Activated CD8-positive, alpha-beta memory T cell treated with anti-CD3 and anti-CD28 coated beads, Interleukin-2, amount 50 U/mL, for 1 hour (primary cell): ENCODE results near the gene RNF43.
"Not testable (repeated sequence)": the region's sequence is repeated elsewhere in the genome, so short reads cannot be mapped to it uniquely, and the experiment has no call there.

Source experiments
- DNase-seq: peaks from one replicate; pipeline ENCODE4 v3.0.0-alpha.2; 2020; ENCODE audit errors: extremely low read depth

The RNF43 gene

DNA sequence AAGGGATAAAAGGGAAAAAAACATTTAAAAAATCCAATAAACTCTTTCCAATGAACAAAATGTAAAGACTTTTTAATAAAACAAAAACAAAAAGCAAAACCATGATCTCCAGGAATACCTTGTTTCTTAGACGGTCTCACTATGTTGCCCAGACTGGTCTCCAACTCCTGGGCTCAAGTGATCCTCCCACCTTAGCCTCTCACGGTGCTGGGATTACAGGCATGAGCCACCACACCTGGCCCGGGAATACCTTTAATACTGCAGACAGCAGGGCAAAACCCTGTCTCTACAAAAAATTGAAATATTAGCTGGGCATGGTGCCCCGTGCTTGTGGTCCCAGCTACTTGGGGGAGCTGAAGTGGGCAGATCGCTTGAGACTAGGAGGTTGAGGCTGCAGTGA lies 7.9 kb downstream of the RNF43 start:
- DNase-seq: no peak

DNA sequence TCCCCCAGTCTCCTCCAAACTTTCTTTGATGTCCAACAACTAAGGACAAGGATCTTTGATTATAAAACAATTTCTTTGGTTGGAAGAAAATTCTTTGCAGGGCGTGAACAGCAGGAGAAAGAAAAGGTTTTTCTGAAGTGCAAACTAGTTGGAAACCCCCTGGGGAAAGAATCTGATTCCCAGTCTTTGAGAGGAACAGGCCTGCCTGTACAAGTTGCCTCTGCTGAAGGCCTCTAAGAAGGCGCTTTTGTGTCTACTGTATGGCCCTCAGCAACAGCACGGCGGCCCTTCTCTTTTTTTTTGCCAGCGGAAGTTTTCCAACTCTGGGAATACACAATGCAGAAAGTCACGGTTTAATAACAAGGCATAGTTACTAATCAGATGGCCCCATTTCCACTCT lies 14.0 kb downstream of the RNF43 start:
- no peak for DNase-seq

DNA sequence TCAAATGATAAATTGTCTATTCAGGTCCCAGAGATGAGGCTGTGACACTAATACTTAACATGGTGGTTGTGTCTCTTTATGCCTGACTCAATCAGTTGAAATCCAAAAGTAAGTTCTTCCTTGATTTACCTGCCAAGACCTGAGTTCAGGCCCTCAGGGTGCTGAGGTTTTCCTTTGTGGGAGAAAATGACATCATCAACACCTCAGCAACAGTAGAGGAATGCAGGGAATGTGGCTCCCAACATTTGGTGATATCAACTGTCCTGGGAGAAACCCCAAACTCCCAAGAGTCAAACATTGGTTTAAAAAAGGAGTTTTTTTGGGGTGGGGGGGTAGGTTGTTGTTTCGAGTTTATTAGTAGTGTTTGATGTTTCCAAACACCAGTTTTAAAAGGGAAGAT lies 14.7 kb downstream of the RNF43 start:
- DNase-seq: no peak

DNA sequence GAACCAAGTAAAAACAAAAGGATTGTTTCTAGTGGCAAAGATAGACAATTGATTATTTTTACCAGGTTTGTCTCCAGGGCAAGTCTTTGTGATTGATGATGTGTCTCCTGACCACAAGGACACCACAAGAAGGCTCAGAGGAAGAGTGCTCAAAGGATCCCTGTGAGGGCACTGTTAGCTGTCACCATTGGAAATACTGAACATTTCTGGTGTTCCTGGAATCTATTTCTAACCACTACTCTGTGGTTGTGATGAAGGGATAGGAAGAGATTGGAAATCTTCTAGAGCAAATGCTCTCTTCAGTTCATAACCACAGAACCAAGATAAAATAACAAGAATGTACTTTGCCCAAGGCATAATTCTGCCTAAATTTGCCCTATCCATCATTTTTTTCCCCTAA lies 15.3 kb downstream of the RNF43 start:
- DNase-seq: no peak

DNA sequence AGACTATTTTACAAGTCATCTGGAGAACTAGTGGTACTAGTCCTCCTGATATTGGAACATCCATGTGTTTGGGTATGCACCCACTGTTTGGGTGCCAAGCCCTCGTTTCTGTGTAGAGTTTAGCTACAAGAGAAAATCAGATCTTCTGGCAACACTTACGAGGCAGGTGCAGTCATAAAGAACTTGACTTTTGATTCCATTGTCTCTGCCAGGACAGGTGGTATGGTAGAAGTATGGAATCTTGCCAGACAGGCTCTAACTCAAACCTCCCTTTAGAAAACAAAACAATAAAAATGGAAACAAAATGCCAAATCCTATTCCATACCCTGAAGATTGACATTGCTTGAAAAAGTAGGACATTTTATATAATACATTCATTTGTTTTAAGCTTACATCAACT lies 16.0 kb downstream of the RNF43 start:
- DNase-seq: no peak

DNA sequence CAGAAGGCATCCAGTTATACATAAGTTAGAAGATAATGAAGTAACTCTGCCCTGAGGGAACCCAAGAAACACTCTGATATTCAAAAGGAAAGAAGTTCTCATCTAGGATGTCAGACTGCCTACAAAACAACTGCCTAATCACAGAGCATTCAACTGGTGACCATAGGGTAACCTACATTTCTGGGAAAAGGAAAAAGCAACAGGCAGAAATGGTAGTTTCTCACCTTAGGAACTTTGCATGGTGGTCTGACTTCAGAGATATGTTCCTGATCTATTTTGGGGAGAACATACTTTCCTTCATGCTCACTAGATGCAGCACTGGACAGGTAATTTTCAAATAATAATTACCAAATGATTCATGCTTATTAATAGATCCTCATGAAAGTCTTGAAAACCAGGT lies 16.5 kb downstream of the RNF43 start:
- DNase-seq: no peak

DNA sequence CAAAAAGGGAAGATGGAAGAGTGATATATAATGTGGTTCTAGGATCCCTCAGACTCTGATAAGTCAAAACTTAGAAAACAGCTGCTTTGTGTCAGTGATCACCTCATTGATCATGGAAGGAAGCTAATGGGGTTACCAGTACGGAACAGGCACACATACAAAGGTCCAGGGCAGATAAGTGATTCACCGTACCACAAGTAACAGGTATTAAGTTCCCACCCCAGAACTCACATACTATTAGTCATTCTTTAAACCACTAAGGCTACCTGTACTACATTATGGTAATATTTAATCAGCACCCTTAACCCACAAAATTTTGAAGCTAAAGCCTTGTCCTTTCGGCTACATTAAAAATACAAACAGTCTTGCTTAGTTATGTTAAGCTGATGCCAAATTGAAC lies 17.4 kb downstream of the RNF43 start:
- DNase-seq: no peak

DNA sequence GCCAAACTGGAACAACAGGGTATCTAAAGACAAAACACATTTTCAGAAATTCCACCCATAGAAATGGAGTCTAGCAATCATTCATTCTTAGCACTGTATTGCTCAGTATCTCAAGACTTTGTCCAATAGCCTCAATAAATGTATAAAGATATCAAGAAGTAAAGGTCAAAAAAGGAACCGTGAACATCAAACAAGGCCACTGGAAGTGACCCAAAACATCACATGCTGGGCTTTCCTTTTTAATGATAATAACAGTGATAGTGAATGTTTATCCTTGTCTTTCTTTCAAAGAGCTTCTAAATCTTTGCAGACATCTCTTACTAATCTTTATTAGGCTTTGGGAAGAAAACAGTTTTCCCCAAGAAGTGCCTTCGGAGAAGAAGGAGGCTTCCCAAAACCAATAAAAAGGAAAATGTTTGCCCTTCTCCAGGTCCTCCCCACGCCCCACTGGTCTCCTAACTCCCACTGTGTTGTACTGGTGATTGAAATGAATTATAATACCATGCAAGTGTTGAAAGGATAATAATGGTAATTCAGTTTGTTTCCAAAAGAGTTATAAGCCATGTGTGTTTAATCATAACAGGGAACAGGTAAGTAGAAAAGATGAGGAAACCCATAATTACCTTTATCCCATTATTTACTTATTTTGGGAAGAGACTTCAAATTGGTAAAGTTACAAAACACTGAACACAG lies 18.6 kb downstream of the RNF43 start:
- no peak for DNase-seq

DNA sequence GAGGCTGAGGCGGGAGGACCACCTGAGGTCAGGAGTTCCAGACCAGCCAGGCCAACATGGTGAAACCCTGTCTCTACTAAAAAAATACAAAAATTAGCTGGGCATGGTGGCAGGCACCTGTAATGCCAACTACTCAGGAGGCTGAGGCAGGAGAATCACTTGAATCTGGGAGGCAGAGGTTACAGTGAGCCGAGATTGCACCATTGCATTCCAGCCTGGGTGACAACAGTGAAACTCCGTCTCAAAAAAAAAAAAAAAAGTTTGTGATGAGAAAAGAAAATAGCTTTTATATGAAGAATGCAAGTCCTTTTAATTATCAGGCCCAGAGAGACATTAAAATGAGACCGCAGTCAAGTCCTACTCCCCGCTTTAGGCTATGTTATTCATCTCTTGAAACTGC lies 19.9 kb downstream of the RNF43 start:
- not testable (repeated sequence) for DNase-seq

DNA sequence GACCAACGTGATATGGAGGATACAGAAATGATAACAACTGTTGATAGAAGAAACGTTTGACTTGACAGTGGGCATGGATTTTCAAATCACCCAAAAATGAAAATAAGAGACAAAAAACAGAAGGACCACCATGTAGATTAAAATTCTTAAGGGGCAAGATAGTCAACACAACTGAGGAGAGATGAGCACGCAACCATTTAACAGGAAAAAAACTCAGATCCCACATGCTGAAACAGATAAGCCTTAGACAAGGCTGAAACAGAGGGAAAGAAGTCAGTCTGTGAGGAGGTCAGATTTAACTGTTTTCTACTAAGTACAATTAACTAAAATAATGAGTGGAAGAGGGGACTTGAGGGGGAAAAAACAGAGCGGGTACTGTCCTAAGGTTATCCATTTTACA lies 21.2 kb downstream of the RNF43 start:
- no peak for DNase-seq

DNA sequence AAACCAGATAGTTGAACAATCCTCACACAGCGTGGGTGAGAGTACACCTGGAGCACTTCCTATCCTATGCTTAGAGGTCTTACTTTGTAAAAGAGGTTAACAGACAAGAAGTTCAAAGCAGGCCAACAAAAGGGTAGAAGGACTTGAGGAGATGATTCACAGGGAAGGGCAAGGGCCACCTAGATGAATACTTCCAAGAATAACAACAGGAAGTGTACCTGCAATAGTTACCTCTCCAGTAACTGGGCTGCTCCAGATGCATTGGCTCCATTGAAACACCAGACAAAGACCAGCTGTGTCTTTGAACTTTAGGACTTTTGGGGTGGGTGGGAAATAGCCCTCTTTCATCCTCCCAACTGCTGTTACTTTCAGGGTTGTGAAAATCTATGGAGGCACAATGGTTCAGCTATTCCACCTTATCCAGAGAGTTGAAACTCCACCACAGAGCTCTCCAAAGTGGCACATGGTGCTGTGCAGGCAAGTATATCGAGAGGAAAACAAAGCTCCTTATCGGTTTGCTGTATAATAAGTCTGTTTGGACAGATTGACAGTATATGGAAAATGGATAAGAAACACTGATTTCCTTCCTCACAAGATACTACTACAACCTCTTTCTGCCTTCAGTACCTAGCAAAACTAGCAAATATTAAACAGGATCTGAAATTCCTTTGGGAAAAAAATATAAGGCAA lies 22.7 kb downstream of the RNF43 start:
- DNase-seq: no peak

DNA sequence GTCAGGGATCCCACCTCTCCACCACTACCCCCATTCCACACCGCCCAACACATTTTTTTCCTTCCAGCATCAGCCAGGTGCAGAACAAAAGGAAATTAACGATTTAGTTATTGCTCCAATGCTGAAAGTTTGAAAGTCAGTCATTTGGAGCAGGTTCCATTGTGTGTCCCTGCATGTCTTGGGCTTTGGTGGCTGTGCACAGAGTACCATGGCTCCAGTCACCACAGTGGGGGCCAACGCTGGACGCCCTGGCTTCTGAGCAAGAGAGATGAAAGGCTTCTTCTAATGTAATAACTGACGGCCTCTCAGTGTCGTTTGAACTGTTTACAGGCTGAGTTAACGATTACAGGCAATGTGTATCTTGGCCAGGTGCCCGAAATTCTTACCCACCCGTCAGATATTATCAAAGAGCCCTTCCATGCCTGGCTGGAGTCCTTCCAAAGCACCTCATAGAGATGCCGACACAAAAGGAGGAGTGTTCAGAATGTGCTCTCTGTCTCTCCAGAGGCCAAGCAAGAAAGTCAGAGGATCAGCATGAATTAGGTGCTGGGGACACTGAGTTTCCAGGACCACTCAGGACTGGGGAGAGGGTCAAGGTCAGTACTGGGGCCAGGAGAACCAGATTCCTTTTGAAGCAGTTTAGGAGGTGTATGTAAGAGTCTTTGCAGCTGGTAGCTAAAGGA lies 25.9 kb downstream of the RNF43 start:
- DNase-seq: no peak

DNA sequence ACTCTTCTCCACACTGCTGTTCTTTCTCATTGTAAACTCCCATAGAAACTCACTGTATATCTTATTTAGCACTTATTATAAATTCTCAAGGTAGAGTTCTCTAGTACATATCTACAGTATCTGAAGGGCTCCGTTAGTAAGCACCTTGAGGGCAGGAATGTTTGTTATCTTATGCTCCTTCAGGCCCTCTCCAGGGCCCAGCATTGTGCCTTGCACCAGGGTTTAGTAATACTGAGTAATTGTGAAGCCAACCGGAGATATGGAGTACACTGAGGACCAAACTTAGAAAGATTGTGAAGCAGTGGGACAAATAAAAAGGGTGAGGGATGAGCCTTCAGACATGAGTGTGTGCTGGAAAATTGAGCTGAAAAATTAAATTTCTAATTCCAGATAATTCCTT lies 26.4 kb downstream of the RNF43 start:
- DNase-seq: no peak

DNA sequence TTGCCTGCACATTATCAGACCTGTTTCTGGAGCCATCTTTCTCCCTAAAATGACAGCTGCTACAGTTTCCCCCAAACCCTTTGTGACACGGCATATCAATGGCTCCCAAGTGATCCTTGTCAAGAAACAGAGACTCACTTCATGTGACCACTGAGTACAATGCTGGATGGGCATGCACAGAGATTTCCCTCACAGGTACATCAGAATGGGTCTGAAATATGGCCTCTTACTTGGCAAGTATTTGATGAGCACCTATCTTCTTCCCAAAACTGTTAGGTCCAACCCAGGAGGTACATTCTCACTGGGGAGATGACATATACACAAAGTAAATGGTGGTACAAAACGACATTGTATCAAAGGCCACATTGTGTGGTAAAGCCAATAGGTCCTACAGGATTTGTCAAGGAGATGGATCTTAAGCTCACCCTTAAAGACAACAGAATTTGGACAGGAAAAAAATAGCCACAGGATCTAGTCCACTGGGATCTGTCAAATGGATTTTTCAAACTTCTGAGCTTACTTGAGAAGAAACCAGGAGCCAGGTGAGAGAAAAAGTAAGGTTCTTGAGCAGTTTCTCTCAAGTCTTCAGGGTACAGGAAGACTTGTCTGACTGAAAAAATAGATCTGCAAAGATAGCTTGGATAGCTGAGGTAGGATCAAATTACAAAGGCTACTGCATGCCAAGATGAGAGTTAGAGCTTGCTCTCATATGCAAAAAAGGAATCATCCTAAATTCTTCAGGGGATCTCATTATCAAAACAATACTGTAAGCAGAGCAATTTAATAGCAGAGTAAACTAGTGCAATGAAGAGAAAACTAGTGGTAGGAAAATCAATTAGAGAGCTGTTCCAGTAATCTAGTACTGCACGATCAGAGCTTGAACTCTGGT lies 28.8 kb downstream of the RNF43 start:
- no peak for DNase-seq

DNA sequence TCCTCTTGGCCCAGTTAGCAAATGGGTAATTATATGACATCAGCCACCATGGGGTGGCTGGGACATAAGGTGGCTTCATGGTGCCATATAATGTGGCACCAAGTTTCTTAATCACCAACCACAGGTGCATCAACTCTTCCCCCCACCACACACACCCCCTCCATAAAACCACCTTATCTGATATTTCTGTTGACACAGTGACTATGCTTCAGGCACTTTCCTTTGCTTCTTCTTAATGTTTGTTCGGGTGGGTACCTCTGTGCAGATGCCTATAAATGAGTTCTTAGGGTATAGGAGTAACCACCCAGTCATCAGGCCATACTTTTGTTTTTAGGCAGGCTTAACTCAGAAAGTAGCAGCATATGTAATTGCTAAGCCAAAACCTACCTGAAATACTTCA lies 29.5 kb downstream of the RNF43 start:
- no peak for DNase-seq

DNA sequence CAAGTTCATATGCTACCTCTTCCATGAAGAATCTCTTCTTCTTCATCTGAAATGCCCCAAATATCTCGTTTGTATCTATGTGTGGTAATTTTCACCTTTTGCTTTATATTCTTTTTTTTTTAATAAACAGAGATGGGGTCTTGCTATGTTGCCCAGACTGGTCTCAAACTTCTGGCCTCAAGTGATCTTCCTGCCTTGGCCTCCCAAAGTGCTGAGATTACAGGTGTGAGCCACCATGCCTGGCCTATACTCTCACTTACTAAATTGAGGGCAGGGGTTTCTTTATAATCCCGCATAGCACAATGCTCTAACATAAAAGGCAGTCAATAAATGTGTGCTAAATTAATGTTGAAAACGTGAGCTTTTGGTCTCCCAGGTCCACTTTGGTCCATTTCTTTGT lies 30.6 kb downstream of the RNF43 start:
- no peak for DNase-seq

DNA sequence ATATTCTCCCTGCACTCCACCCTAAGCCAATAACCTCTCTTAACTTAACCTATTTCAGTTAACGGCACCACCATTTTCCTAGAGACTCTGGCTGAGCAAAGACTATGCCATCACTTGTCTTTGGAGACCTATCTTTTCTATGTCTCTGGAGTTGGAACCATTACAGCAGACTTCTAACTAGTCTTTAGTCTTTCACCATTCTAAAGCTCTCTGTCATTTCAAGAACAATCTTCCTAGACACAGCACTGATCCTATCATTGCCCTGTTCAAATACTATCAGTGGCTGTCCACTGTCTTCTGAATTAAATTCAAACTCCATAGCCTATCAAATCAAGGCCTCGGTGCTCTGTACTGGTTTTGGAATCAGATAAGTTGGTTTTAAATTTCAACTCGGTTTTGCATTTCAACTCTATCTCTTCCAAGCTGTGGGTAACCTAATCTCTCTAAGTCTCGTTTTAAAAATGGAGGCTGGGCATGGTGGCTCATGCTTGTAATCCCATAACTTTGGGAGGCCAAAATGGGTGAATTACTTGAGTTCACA lies 31.9 kb downstream of the RNF43 start:
- no peak for DNase-seq

DNA sequence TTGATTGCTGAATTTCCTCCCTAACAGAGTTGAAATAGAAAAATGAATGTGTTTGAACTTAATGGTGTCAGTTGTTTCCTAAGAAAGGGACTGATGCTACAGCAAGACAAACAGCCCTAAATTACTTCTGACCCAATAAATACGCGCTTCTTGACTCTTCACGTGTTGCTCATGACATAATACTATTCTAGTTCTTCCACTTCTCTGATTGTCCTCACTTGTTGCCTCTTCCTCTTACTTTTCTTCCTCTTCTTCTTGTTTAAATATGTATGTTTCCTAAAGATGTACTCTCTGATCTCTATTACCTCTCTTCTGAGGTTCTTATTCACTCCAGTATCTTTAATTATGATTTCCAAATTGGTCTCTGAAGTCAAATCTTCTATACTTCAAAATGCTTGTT lies 32.4 kb downstream of the RNF43 start:
- no peak for DNase-seq

DNA sequence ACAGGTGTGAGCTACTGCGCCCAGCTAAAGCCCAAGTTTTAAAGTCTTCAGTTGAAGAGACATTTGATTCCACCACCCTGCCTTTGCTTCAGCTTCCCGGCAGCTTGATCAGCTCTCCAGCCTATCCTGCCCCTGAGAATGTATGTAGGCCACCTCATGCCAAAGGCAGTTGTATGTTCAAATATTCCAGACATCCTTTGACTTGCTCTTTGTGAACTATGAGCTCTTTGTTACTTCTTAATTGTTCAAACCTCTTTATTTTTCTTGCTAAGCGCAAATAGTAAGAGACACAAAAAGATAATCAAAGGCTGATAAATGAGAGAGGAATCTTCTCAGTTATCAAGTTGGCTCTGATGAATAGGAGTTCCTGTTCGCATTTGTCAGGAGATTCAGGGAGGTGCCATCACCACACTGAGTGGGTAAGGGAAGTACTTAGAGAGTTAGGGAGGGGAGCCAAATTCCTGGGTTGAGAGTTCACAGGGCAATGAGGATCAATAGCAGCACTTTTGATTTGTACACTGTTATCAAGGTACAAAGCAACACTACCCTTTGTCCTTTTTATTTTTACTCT lies 33.4 kb downstream of the RNF43 start:
- DNase-seq: no peak

DNA sequence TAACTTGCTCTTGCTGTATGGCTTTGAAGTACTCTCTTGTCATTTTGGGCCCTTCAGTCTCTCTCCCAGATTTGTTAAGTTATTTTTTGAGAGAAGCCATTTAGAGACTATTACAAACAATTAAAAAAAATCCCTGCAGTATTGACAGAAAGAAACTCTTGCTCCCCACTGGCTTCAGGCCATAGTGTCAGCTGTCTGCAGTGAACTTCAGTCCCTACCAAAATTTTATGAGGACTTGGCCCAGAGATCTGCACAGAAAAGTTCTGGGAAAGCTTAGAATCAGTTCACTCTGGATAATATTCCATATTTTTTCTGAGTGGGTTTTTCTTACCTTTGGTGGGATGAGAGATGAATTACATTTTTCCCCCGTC lies 34.5 kb downstream of the RNF43 start:
- no peak for DNase-seq

DNA sequence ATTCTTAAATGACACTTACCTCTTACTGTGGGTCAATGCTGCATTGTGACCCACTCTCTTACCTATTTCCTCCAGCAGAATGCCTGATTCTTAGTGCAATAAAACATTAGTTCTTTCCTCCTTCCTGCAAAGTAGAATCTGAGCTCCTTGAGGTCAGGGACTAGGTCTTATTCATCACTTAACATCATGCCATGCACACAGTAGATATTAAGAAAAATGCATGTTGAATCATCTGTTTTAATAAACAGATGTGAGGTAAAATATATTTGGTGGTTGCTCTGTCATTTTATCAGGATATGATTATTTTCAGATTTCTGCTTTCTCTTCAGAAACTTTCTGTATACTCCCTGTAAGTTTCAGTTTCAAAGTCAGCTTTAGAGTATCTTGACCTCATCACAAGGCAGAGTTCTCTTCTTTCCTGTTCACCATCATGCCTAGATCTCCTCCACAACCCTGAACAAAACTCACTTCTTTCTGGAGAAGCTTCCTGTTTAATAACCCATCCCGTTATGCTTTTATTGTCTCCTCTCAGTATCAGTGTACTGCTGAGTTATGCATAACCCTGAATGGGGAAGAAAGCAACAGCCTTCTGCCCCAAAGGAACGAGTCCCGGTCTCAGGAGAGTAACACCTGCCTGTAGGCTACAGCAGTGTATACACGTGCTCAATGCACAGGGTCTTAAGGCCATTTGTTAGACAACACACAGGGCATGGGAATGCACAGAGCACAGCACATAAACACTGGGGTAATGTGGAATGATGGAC lies 35.0 kb downstream of the RNF43 start:
- no peak for DNase-seq
